ENCODE results near the gene PPP6R3. TPM values are rescaled to one million over a fixed set of nuclear protein-coding genes. Genes with fewer than 3 reads are reported as not detected.

The PPP6R3 gene
- total RNA-seq, 1 experiment from 2014 or later: 163 TPM

DNA sequence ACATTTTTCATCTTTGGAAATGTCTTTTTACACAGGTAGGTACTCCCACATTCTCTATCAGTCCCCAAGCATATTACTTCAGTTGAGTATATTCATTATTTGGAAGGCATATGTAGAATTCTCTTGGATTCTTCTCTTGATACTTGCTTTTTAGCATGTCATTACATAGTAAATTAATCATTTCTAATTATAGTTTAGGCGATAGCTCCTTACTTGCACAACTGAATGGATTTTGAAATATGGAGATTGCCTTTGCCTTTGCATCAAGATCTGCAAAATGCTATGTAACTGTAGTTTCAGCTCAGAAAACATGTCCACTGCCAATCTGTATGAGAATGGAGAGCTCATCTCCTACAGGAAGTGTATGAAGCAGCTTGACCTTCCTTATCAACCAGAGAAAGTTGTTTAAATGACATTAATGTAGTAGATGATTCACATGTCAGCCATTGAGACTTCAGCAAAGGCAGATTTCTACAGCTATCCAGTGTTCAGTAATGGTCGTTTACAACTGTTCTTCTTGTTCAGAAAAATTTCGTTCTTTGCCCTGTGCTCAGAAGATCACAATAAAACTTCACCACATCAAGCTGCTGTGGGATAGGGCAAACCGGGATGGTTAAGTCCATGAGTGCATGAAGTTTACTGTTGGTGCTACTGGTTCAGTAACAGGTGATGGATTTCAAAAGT, 61.6 kb downstream of the PPP6R3 start:
- no peak overlapping the region for H3K27ac ChIP-seq (ENCODE audit: low read length)
- POLR2A ChIA-PET: no interaction called here
- no peaks in the 10 kb centered on the region for H3K27me3 ChIP-seq (ENCODE audit: control insufficient read depth, insufficient read depth, low read length)
- ATAC-seq (no peak), DNase-seq (ENCODE audit: low read depth, low spot score) (no peak)
- in situ Hi-C loops (cut with HindIII; ENCODE audit: low pct_unique_long_range_greater_than_20kb, low sequenced_read_pairs): no loop called here
- H3K9me3 ChIP-seq (ENCODE audit: control insufficient read depth, insufficient read depth, low read depth, low read length): no peaks in the 10 kb centered on the region
- intact Hi-C loops (cut with micrococcal nuclease; ENCODE audit: unreplicated experiment): no loop called here
- BruUV-seq (replicated peaks): no TSS peak
- CTCF ChIA-PET: no interaction called here
- H3K36me3 ChIP-seq (ENCODE audit: control insufficient read depth, insufficient read depth, low read length): peaks cover 37% of the 10 kb centered on the region
- H3K4me3 ChIP-seq (ENCODE audit: low read depth in 2 of 2, low read length in 2 of 2): no peak overlapping the region
- H3K4me1 ChIP-seq (ENCODE audit: control insufficient read depth, insufficient read depth, low read length): no peaks in the 10 kb centered on the region
- TF ChIP-seq, protein P1, sequence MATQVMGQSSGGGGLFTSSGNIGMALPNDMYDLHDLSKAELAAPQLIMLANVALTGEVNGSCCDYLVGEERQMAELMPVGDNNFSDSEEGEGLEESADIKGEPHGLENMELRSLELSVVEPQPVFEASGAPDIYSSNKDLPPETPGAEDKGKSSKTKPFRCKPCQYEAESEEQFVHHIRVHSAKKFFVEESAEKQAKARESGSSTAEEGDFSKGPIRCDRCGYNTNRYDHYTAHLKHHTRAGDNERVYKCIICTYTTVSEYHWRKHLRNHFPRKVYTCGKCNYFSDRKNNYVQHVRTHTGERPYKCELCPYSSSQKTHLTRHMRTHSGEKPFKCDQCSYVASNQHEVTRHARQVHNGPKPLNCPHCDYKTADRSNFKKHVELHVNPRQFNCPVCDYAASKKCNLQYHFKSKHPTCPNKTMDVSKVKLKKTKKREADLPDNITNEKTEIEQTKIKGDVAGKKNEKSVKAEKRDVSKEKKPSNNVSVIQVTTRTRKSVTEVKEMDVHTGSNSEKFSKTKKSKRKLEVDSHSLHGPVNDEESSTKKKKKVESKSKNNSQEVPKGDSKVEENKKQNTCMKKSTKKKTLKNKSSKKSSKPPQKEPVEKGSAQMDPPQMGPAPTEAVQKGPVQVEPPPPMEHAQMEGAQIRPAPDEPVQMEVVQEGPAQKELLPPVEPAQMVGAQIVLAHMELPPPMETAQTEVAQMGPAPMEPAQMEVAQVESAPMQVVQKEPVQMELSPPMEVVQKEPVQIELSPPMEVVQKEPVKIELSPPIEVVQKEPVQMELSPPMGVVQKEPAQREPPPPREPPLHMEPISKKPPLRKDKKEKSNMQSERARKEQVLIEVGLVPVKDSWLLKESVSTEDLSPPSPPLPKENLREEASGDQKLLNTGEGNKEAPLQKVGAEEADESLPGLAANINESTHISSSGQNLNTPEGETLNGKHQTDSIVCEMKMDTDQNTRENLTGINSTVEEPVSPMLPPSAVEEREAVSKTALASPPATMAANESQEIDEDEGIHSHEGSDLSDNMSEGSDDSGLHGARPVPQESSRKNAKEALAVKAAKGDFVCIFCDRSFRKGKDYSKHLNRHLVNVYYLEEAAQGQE (IDR thresholded peaks at IDR 0.05; ENCODE audit: insufficient read depth in 1 of 2, low read depth in 2 of 2, low read length in 1 of 2): no peak
- TF ChIP-seq SIN3A (IDR thresholded peaks at IDR 0.05; ENCODE audit: borderline replicate concordance, insufficient read depth, low read depth, low read length) (no peak), TCF7L2 (IDR thresholded peaks at IDR 0.05; ENCODE audit: low read depth, low read length) (no peak), POLR2AphosphoS5 (IDR thresholded peaks at IDR 0.05; ENCODE audit: low read depth, low read length) (no peak)
- TF ChIP-seq, protein P2, sequence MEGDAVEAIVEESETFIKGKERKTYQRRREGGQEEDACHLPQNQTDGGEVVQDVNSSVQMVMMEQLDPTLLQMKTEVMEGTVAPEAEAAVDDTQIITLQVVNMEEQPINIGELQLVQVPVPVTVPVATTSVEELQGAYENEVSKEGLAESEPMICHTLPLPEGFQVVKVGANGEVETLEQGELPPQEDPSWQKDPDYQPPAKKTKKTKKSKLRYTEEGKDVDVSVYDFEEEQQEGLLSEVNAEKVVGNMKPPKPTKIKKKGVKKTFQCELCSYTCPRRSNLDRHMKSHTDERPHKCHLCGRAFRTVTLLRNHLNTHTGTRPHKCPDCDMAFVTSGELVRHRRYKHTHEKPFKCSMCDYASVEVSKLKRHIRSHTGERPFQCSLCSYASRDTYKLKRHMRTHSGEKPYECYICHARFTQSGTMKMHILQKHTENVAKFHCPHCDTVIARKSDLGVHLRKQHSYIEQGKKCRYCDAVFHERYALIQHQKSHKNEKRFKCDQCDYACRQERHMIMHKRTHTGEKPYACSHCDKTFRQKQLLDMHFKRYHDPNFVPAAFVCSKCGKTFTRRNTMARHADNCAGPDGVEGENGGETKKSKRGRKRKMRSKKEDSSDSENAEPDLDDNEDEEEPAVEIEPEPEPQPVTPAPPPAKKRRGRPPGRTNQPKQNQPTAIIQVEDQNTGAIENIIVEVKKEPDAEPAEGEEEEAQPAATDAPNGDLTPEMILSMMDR (IDR thresholded peaks at IDR 0.05): no peak

DNA sequence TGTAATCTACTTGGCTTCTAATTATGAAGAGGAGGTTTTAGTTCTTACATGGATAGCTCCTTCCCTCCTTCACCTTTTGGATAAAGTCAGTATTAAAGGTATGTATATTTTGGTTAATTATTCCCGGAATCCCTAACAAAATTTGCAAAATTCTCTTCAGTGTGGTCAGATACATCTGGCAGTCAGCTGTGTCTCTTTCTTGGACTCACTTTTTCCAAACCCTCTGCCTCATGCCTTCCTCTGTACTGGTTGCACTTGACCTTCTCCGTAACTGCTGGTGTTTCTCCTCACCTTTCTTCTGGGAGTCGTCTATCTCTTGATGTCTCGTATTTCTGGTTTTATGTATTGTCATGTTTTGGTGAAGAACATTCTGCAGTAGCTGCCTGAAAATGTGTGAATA, 62.5 kb downstream of the PPP6R3 start:
- POLR2A ChIA-PET: no interaction called here
- Histone ChIP-seq H3K36me3 (ENCODE audit: control insufficient read depth, insufficient read depth, low read length) (peaks cover 45% of the 10 kb centered on the region), H3K27me3 (ENCODE audit: control insufficient read depth, insufficient read depth, low read length) (no peaks in the 10 kb centered on the region), H3K4me3 (ENCODE audit: low read depth in 2 of 2, low read length in 2 of 2) (no peak overlapping the region), H3K27ac (ENCODE audit: low read length) (no peak overlapping the region), H3K4me1 (ENCODE audit: control insufficient read depth, insufficient read depth, low read length) (no peaks in the 10 kb centered on the region), H3K9me3 (ENCODE audit: control insufficient read depth, insufficient read depth, low read depth, low read length) (no peaks in the 10 kb centered on the region)
- BruUV-seq (replicated peaks): no TSS peak
- ATAC-seq (no peak), DNase-seq (ENCODE audit: low read depth, low spot score) (no peak)
- TF ChIP-seq, protein P1 (IDR thresholded peaks at IDR 0.05; ENCODE audit: insufficient read depth in 1 of 2, low read depth in 2 of 2, low read length in 1 of 2): no peak
- TF ChIP-seq POLR2AphosphoS5 (IDR thresholded peaks at IDR 0.05; ENCODE audit: low read depth, low read length) (no peak), TCF7L2 (IDR thresholded peaks at IDR 0.05; ENCODE audit: low read depth, low read length) (no peak), SIN3A (IDR thresholded peaks at IDR 0.05; ENCODE audit: borderline replicate concordance, insufficient read depth, low read depth, low read length) (no peak)
- TF ChIP-seq, protein P2 (IDR thresholded peaks at IDR 0.05): no peak
- in situ Hi-C loops (cut with HindIII; ENCODE audit: low pct_unique_long_range_greater_than_20kb, low sequenced_read_pairs) (no loop called here), intact Hi-C loops (cut with micrococcal nuclease; ENCODE audit: unreplicated experiment) (no loop called here)
- CTCF ChIA-PET: no interaction called here

Measured in Panc1 (cell line).